HepG2 (cell line): ENCODE data around the gene BLVRB. TPM values are rescaled to one million over a fixed set of nuclear protein-coding genes. Genes with fewer than 3 reads are reported as not detected.

Source experiments
- BHLHE40 ChIP-seq: IDR thresholded peaks from 2 replicates; pipeline ENCODE4 v1.6.1; 2011; ENCODE audit warnings: low read length, improper control_type of control experiment
- KDM2A ChIP-seq: sonication (generic); formaldehyde crosslinking; IDR thresholded peaks from 2 replicates; pipeline ENCODE4 v1.4.0; 2020; ENCODE audit warnings: low read depth, missing genetic modification reagents, borderline replicate concordance
- SMYD3 ChIP-seq: sonication (generic); formaldehyde crosslinking; IDR thresholded peaks from 2 replicates; pipeline ENCODE4 v1.8.1; 2023; ENCODE audit warnings: mild to moderate bottlenecking, missing genetic modification reagents
- SNAPC5 ChIP-seq: sonication (generic); formaldehyde crosslinking; IDR thresholded peaks from 2 replicates; pipeline ENCODE4 v1.8.1; 2023; ENCODE audit warnings: mild to moderate bottlenecking, missing genetic modification reagents, borderline replicate concordance
- TOPORS ChIP-seq: sonication (generic); formaldehyde crosslinking; IDR thresholded peaks from 2 replicates; pipeline ENCODE4 v1.8.0; 2023; ENCODE audit warnings: mild to moderate bottlenecking, missing genetic modification reagents
- YEATS2 ChIP-seq: sonication (generic); formaldehyde crosslinking; IDR thresholded peaks from 2 replicates; pipeline ENCODE4 v1.4.0; 2020; ENCODE audit warnings: missing genetic modification reagents, borderline replicate concordance
- ZBTB14 ChIP-seq: sonication (generic); formaldehyde crosslinking; IDR thresholded peaks from 2 replicates; pipeline ENCODE4 v1.4.0; 2020; ENCODE audit warnings: missing genetic modification reagents
- ZEB1 ChIP-seq: IDR thresholded peaks from 2 replicates; pipeline ENCODE4 v1.6.1; 2012; ENCODE audit warnings: mild to moderate bottlenecking, low read depth, inconsistent platforms; ENCODE audit not compliant: insufficient replicate concordance
- ZNF136 ChIP-seq: sonication (generic); formaldehyde crosslinking; IDR thresholded peaks from 2 replicates; pipeline ENCODE4 v1.8.1; 2022; ENCODE audit warnings: low read depth, mild to moderate bottlenecking, moderate library complexity, missing genetic modification reagents
- ZNF335 ChIP-seq: sonication (generic); formaldehyde crosslinking; IDR thresholded peaks from 2 replicates; pipeline ENCODE4 v1.4.0; 2020; ENCODE audit warnings: missing genetic modification reagents
- ZNF530 ChIP-seq: sonication (generic); formaldehyde crosslinking; IDR thresholded peaks from 2 replicates; pipeline ENCODE4 v1.5.0; 2020; ENCODE audit warnings: low read depth, mild to moderate bottlenecking, missing genetic modification reagents
- ZNF546 ChIP-seq: sonication (generic); formaldehyde crosslinking; conservative IDR thresholded peaks from 2 replicates; pipeline ENCODE4 v1.8.1; 2023; ENCODE audit warnings: mild to moderate bottlenecking, missing genetic modification reagents
- ZNF615 ChIP-seq: sonication (generic); formaldehyde crosslinking; IDR thresholded peaks from 2 replicates; pipeline ENCODE4 v1.5.0; 2020; ENCODE audit warnings: mild to moderate bottlenecking, missing genetic modification reagents, borderline replicate concordance
- polyA plus RNA-seq, 8 experiments: library from polyadenylated mRNA; depleted of rRNA in 3 of 8; stranded (reverse) in 7 of 8; unstranded in 1 of 8; fragments of >200 nt; fragmentation: Illumina TruSeq in 4 of 8; extraction: Trizol in 4 of 8; gene quantifications; 2 replicates each; pipeline versions ENCODE4 v1.2.1 to v1.2.3, GENCODE V29; 2011 to 2016; ENCODE audit warnings: low read depth in 4 of 8, missing spikeins in 1 of 8, mixed read lengths in 1 of 8; ENCODE audit not compliant: insufficient read depth in 1 of 8
- total RNA-seq, 5 experiments: library from RNA; depleted of rRNA; stranded (reverse); fragments of >200 nt; fragmentation: Illumina TruSeq; extraction: Trizol; gene quantifications; 2 replicates each; pipeline ENCODE4 v1.2.3, GENCODE V29; 2016; ENCODE audit warnings: low read depth in 1 of 5
- TF ChIP-seq, protein P1 (sequence below): sonication (generic); formaldehyde crosslinking; IDR thresholded peaks from 2 replicates; pipeline ENCODE4 v1.9.0; 2021; ENCODE audit warnings: mild to moderate bottlenecking, missing genetic modification reagents
- TF ChIP-seq, protein P2 (sequence below): sonication (generic); formaldehyde crosslinking; IDR thresholded peaks from 2 replicates; pipeline ENCODE4 v1.4.0; 2020; ENCODE audit warnings: mild to moderate bottlenecking, missing genetic modification reagents, borderline replicate concordance

Gene BLVRB
- total and polyA plus RNA-seq, 2 of the 13 experiments (the other 11 are each of a cell fraction or from before 2014, with no cell fraction given), result 25.9 to 51.4 TPM

DNA sequence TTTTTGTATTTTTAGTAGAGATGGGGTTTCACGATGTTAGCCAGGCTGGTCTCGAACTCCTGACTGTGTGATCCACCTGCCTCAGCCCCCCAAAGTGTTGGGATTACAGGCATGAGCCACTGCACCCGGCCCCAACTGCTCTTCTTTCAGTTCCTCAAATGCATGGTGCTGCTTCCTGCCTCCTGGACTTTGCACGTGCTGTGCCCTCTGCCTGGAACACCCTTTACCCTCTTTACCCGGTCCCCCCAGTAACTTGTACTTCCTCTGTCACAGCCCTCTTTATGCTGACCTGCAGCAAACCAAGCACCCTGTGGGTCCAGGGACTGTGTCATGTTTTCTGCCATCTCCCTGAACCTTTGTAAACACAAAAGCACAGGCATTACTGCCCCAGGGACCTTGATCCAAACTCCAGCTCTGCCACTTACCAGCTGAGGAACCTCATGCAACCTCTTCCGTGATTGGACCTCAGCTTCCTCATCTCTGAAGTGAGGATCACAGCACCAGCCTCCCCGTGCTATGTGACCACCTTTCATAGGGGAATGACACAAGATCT lies 3.8 kb downstream of the BLVRB start (continued):
- TF ChIP-seq, protein P1, sequence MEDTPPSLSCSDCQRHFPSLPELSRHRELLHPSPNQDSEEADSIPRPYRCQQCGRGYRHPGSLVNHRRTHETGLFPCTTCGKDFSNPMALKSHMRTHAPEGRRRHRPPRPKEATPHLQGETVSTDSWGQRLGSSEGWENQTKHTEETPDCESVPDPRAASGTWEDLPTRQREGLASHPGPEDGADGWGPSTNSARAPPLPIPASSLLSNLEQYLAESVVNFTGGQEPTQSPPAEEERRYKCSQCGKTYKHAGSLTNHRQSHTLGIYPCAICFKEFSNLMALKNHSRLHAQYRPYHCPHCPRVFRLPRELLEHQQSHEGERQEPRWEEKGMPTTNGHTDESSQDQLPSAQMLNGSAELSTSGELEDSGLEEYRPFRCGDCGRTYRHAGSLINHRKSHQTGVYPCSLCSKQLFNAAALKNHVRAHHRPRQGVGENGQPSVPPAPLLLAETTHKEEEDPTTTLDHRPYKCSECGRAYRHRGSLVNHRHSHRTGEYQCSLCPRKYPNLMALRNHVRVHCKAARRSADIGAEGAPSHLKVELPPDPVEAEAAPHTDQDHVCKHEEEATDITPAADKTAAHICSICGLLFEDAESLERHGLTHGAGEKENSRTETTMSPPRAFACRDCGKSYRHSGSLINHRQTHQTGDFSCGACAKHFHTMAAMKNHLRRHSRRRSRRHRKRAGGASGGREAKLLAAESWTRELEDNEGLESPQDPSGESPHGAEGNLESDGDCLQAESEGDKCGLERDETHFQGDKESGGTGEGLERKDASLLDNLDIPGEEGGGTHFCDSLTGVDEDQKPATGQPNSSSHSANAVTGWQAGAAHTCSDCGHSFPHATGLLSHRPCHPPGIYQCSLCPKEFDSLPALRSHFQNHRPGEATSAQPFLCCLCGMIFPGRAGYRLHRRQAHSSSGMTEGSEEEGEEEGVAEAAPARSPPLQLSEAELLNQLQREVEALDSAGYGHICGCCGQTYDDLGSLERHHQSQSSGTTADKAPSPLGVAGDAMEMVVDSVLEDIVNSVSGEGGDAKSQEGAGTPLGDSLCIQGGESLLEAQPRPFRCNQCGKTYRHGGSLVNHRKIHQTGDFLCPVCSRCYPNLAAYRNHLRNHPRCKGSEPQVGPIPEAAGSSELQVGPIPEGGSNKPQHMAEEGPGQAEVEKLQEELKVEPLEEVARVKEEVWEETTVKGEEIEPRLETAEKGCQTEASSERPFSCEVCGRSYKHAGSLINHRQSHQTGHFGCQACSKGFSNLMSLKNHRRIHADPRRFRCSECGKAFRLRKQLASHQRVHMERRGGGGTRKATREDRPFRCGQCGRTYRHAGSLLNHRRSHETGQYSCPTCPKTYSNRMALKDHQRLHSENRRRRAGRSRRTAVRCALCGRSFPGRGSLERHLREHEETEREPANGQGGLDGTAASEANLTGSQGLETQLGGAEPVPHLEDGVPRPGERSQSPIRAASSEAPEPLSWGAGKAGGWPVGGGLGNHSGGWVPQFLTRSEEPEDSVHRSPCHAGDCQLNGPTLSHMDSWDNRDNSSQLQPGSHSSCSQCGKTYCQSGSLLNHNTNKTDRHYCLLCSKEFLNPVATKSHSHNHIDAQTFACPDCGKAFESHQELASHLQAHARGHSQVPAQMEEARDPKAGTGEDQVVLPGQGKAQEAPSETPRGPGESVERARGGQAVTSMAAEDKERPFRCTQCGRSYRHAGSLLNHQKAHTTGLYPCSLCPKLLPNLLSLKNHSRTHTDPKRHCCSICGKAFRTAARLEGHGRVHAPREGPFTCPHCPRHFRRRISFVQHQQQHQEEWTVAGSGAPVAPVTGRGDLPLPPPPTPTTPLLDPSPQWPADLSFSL (CRISPR knock-in tag), result no peak; the same call in 1 of the 2 replicates
- TF ChIP-seq, protein P2, sequence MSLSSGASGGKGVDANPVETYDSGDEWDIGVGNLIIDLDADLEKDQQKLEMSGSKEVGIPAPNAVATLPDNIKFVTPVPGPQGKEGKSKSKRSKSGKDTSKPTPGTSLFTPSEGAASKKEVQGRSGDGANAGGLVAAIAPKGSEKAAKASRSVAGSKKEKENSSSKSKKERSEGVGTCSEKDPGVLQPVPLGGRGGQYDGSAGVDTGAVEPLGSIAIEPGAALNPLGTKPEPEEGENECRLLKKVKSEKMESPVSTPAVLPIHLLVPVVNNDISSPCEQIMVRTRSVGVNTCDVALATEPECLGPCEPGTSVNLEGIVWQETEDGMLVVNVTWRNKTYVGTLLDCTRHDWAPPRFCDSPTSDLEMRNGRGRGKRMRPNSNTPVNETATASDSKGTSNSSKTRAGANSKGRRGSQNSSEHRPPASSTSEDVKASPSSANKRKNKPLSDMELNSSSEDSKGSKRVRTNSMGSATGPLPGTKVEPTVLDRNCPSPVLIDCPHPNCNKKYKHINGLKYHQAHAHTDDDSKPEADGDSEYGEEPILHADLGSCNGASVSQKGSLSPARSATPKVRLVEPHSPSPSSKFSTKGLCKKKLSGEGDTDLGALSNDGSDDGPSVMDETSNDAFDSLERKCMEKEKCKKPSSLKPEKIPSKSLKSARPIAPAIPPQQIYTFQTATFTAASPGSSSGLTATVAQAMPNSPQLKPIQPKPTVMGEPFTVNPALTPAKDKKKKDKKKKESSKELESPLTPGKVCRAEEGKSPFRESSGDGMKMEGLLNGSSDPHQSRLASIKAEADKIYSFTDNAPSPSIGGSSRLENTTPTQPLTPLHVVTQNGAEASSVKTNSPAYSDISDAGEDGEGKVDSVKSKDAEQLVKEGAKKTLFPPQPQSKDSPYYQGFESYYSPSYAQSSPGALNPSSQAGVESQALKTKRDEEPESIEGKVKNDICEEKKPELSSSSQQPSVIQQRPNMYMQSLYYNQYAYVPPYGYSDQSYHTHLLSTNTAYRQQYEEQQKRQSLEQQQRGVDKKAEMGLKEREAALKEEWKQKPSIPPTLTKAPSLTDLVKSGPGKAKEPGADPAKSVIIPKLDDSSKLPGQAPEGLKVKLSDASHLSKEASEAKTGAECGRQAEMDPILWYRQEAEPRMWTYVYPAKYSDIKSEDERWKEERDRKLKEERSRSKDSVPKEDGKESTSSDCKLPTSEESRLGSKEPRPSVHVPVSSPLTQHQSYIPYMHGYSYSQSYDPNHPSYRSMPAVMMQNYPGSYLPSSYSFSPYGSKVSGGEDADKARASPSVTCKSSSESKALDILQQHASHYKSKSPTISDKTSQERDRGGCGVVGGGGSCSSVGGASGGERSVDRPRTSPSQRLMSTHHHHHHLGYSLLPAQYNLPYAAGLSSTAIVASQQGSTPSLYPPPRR (CRISPR knock-in tag), result peak; percentile 28; the same call in 1 of the 2 replicates
- TF ChIP-seq ZNF530 (CRISPR knock-in tag) (no peak), ZNF615 (CRISPR knock-in tag) (no peak), ZEB1 (no peak), ZNF335 (CRISPR knock-in tag) (no peak), ZNF136 (CRISPR knock-in tag) (no peak), ZBTB14 (CRISPR knock-in tag) (0 out of 2 replicates have a peak, but pooled peaks have one; percentile 22), SMYD3 (CRISPR knock-in tag) (no peak), TOPORS (CRISPR knock-in tag) (no peak), KDM2A (CRISPR knock-in tag) (no peak), YEATS2 (CRISPR knock-in tag) (peak; percentile 37; the same call in 1 of the 2 replicates), SNAPC5 (CRISPR knock-in tag) (no peak), ZNF546 (CRISPR knock-in tag) (no peak), BHLHE40 (peak; percentile 53; the same call in 1 of the 2 replicates)
